Progenitor cell of endocrine pancreas (in vitro differentiated cells): Measurements from ENCODE around the gene LSM3. TPM values are rescaled to one million over a fixed set of nuclear protein-coding genes. Genes with fewer than 3 reads are reported as not detected.

Source experiments
- DNase-seq: peaks from one replicate; pipeline ENCODE4 v3.0.0; 2021; ENCODE audit warnings: low spot score; ENCODE audit not compliant: unreplicated experiment
- H3K27ac Mint-ChIP-seq: 2 replicates; pipeline ENCODE4 v1.8.0; 2021; ENCODE audit warnings: mild to moderate bottlenecking, moderate library complexity, mixed read lengths
- H3K27me3 Mint-ChIP-seq: 2 replicates; pipeline ENCODE4 v1.8.0; 2021; ENCODE audit warnings: mixed read lengths
- H3K36me3 Mint-ChIP-seq: 2 replicates; pipeline ENCODE4 v1.8.0; 2022; ENCODE audit warnings: mixed read lengths; ENCODE audit not compliant: insufficient read depth
- H3K4me1 Mint-ChIP-seq: 2 replicates; pipeline ENCODE4 v1.8.0; 2021; ENCODE audit warnings: low read depth, mixed read lengths
- H3K4me3 Mint-ChIP-seq: 2 replicates; pipeline ENCODE4 v1.8.0; 2021; ENCODE audit warnings: low read depth, mild to moderate bottlenecking, moderate library complexity, mixed read lengths
- H3K9me3 Mint-ChIP-seq: 2 replicates; pipeline ENCODE4 v1.8.0; 2021; ENCODE audit warnings: low read depth, mixed read lengths
- CTCF ChIP-seq: fragments of 200-600 bp; sonication (generic); IDR thresholded peaks from one replicate; pipeline ENCODE4 v1.5.0; 2021; ENCODE audit warnings: antibody characterized with exemption, mild to moderate bottlenecking; ENCODE audit not compliant: unreplicated experiment
- total RNA-seq: library from RNA; stranded (reverse); gene quantifications from 2 replicates; pipeline ENCODE4 v1.2.1, GENCODE V29; 2021

The LSM3 gene
- total RNA-seq, 1 donor from 2014 or later, result 13.2 TPM

DNA sequence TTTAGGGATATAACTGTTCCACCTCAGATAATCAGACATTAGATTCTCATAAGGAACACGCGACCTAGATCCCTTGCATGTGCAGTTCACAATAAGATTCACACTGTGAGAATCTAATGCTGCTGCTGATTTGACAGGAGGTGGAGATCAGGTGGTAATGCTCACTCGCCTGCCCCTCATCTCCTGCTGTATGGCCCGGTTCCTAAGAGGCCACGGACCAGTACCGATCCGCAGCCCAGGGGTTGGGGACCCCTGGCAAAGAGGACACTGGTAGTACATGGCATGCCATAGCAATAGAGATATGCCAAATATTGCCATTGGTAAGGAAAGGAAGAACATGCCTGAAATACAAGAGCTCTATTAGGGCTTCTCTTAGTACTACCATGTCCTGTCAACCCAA, 59.7 kb downstream of the LSM3 start:
- Mint-ChIP-seq H3K36me3 (no peaks in the 10 kb centered on the region), H3K4me1 (no peaks in the 10 kb centered on the region), H3K27me3 (peaks cover 19% of the 10 kb centered on the region), H3K27ac (no peak overlapping the region), H3K9me3 (peaks cover 4% of the 10 kb centered on the region), H3K4me3 (no peak overlapping the region)
- no peak for DNase-seq
- TF ChIP-seq CTCF, result no peak

DNA sequence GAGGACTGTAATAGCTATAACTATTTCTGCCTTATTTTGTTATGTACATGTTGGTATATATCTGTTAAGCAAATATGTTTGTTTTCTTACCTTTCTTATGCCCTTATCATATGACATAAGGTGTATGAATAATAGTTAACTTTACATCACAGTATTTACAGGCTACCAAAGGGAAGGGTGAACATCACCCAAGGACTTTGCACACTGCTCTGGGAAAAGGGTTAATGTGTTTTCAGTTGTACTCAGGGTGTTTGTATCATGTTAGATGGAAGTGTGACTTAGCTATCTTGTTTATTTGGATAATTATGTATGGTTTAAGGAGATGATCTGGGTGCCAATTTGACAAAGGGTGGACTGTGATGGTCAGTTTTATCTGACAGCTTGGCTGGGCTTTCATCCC, 60.3 kb downstream of the LSM3 start:
- H3K36me3 Mint-ChIP-seq, result no peaks in the 10 kb centered on the region
- H3K27me3 Mint-ChIP-seq, result peaks cover 17% of the 10 kb centered on the region
- H3K9me3 Mint-ChIP-seq, result no peaks in the 10 kb centered on the region
- H3K27ac Mint-ChIP-seq, result no peak overlapping the region
- H3K4me1 Mint-ChIP-seq, result no peaks in the 10 kb centered on the region
- no peak for DNase-seq
- H3K4me3 Mint-ChIP-seq, result no peak overlapping the region
- no peak for TF ChIP-seq CTCF

- no peak overlapping the region for H3K4me3 Mint-ChIP-seq
- DNase-seq, result no peak
- no peak for TF ChIP-seq CTCF
- no peaks in the 10 kb centered on the region for H3K36me3 Mint-ChIP-seq
- H3K27me3 Mint-ChIP-seq, result peaks cover 17% of the 10 kb centered on the region
- H3K27ac Mint-ChIP-seq, result no peak overlapping the region
- no peaks in the 10 kb centered on the region for H3K4me1 Mint-ChIP-seq
- H3K9me3 Mint-ChIP-seq, result no peaks in the 10 kb centered on the region
Measured at GRCh38 chr3:14239940-14240339, 61.3 kb downstream of the LSM3 start.

DNA sequence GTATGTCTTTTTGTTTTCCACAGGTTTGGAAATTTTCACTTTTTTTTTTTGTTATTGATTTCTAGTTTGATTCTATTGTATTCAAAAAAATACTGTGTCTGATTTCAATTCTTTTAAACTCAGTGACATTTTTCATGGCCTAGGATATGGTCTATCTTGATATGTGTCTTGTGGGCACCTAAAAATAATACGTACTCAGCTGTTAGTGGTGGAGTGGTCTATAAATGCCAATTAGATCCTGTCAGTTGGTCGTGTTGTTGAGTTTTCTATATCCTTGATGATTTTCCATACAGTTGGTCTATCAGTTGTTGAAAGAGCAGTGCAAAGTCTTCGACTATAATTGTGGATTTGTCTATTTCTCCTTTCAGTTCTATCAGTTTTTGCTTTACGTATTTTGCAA, 61.7 kb downstream of the LSM3 start:
- H3K4me1 Mint-ChIP-seq, result no peaks in the 10 kb centered on the region
- DNase-seq, result no peak
- no peaks in the 10 kb centered on the region for H3K9me3 Mint-ChIP-seq
- TF ChIP-seq CTCF, result no peak
- H3K27ac Mint-ChIP-seq, result no peak overlapping the region
- H3K36me3 Mint-ChIP-seq, result no peaks in the 10 kb centered on the region
- H3K27me3 Mint-ChIP-seq, result peaks cover 17% of the 10 kb centered on the region
- H3K4me3 Mint-ChIP-seq, result no peak overlapping the region

- DNase-seq, result no peak
- TF ChIP-seq CTCF, result no peak
- no peaks in the 10 kb centered on the region for H3K4me1 Mint-ChIP-seq
- H3K27ac Mint-ChIP-seq, result no peak overlapping the region
- no peaks in the 10 kb centered on the region for H3K9me3 Mint-ChIP-seq
- no peak overlapping the region for H3K4me3 Mint-ChIP-seq
- no peaks in the 10 kb centered on the region for H3K36me3 Mint-ChIP-seq
- H3K27me3 Mint-ChIP-seq, result peaks cover 11% of the 10 kb centered on the region
Measured at GRCh38 chr3:14241716-14242115, 63.1 kb downstream of the LSM3 start.
